ENCODE results near the gene TNIP1.

TNIP1 gene

GRCh38 chr5:151038412-151038745 lies 42.5 kb downstream of the TNIP1 start:
- H3K4me3 ChIP-seq (ENCODE audit: low read depth, low read length) = no peak overlapping the region
- TF ChIP-seq, protein P1, sequence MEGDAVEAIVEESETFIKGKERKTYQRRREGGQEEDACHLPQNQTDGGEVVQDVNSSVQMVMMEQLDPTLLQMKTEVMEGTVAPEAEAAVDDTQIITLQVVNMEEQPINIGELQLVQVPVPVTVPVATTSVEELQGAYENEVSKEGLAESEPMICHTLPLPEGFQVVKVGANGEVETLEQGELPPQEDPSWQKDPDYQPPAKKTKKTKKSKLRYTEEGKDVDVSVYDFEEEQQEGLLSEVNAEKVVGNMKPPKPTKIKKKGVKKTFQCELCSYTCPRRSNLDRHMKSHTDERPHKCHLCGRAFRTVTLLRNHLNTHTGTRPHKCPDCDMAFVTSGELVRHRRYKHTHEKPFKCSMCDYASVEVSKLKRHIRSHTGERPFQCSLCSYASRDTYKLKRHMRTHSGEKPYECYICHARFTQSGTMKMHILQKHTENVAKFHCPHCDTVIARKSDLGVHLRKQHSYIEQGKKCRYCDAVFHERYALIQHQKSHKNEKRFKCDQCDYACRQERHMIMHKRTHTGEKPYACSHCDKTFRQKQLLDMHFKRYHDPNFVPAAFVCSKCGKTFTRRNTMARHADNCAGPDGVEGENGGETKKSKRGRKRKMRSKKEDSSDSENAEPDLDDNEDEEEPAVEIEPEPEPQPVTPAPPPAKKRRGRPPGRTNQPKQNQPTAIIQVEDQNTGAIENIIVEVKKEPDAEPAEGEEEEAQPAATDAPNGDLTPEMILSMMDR (IDR thresholded peaks at IDR 0.05; ENCODE audit: control insufficient read depth, extremely low read depth, insufficient read depth) = no peak
- DNase-seq (ENCODE audit: low read depth) = no peak

DNA sequence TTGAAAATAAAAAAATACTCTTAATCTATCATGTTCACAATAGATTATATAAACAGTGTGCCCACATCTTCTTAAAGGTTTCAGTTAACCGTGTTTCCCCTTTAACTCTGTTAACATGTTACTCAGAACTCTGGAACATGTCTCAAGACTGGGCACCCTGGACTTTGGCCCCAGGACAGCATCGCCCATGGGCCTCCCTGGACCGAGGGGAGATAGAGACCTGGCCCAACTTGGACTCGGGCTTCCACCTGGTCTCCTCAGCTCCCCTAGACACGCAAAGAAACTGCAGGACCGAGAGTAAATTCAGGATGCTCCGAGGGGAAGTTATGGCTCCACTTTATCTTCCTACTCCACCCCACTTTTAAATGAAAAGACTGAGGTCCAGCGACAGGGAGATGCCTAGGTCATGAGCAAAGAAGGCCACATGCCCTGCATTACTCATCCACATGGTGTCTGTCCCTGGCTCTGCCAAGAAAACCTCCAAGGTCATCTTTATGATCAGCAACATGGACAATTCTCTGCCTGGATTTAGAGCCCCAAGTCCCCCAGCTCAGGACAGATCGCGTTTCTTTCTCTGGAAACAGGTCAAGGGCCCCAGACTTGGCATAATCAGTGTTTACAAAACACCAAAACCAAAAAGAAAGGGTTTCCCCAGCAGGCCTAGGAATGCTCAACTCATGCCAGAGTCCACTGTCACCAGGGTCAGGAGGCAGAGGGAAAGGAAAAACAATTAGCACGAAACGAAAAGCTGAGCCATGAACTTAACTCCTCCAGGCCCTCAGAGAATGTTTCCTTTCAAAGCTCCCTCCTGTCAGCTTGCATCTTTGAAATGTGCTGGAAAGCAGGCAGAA lies 43.0 kb downstream of the TNIP1 start:
- no peak overlapping the region for H3K4me3 ChIP-seq (ENCODE audit: low read depth, low read length)
- DNase-seq (ENCODE audit: low read depth) = no peak
- TF ChIP-seq, protein P1 (IDR thresholded peaks at IDR 0.05; ENCODE audit: control insufficient read depth, extremely low read depth, insufficient read depth) = no peak

- TF ChIP-seq, protein P1 (IDR thresholded peaks at IDR 0.05; ENCODE audit: control insufficient read depth, extremely low read depth, insufficient read depth) = no peak
- no peak for DNase-seq (ENCODE audit: low read depth)
- H3K4me3 ChIP-seq (ENCODE audit: low read depth, low read length) = no peak overlapping the region
These were observed 44.3 kb downstream of the TNIP1 start for GRCh38 chr5:151036556-151036955.

GRCh38 chr5:151034422-151035379 lies 46.1 kb downstream of the TNIP1 start:
- H3K4me3 ChIP-seq (ENCODE audit: low read depth, low read length) = no peak overlapping the region
- DNase-seq (ENCODE audit: low read depth) = no peak
- TF ChIP-seq, protein P1 (IDR thresholded peaks at IDR 0.05; ENCODE audit: control insufficient read depth, extremely low read depth, insufficient read depth) = no peak

- no peak for DNase-seq (ENCODE audit: low read depth)
- no peak overlapping the region for H3K4me3 ChIP-seq (ENCODE audit: low read depth, low read length)
- TF ChIP-seq, protein P1 (IDR thresholded peaks at IDR 0.05; ENCODE audit: control insufficient read depth, extremely low read depth, insufficient read depth) = no peak
These were observed 47.5 kb downstream of the TNIP1 start for GRCh38 chr5:151033217-151033934.

DNA sequence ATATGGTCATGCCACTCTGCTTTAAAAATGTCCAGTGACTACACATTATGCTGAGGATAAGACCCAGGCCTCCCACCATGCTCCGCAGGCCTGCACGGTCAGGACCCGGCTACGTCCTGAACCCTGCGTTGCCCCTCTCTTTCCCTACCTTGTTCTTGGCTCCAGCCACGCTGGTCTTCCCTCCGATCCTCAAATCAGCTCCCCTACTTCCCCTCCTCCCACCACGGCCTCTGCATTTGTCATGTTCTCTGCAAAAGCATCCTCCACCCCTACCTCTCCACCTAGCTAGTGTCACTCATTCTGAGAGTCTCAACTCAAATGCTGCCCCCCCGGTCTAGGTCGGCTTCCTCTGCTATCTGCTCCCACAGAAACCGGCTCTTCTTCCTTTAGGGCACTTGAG lies 49.3 kb downstream of the TNIP1 start:
- H3K4me3 ChIP-seq (ENCODE audit: low read depth, low read length) = no peak overlapping the region
- DNase-seq (ENCODE audit: low read depth) = no peak
- TF ChIP-seq, protein P1 (IDR thresholded peaks at IDR 0.05; ENCODE audit: control insufficient read depth, extremely low read depth, insufficient read depth) = no peak

Measured in LNCaP clone FGC (cell line).